CD4-positive, alpha-beta memory T cell (primary cell): ENCODE data around the gene PCIF1. TPM values are rescaled to one million over a fixed set of nuclear protein-coding genes. Genes with fewer than 3 reads are reported as not detected.

Experiments
- CTCF ChIA-PET: fragments of 350-600 bp; sonication (Branson Sonifier 250); formaldehyde crosslinking; loops from one replicate; lab custom pipeline; 2021; ENCODE audit warnings: inconsistent platforms; ENCODE audit not compliant: partially characterized antibody; lab: Charles Lee
- POLR2A ChIA-PET: fragments of 350-600 bp; sonication (Branson Sonifier 250); formaldehyde crosslinking; loops from one replicate; lab custom pipeline; 2021; ENCODE audit not compliant: partially characterized antibody; lab: Charles Lee
- DNase-seq, 5 donors: peaks; one replicate each; pipeline versions ENCODE4 v3.0.0 to v3.0.0-alpha.2; 2020 to 2022; ENCODE audit warnings: mixed read lengths in 1 of 5
- H3K27ac ChIP-seq: one replicate; pipeline ENCODE4 v1.7.0; 2013; ENCODE audit warnings: low read depth, low read length
- H3K27me3 ChIP-seq: 2 replicates; pipeline ENCODE4 v1.7.0; 2013; ENCODE audit warnings: mild to moderate bottlenecking, low read length, moderate library complexity; ENCODE audit not compliant: insufficient read depth
- H3K36me3 ChIP-seq: 2 replicates; pipeline ENCODE4 v1.7.0; 2013; ENCODE audit warnings: mild to moderate bottlenecking, low read length, moderate library complexity; ENCODE audit not compliant: insufficient read depth
- H3K4me1 ChIP-seq: 2 replicates; pipeline ENCODE4 v1.7.0; 2013; ENCODE audit warnings: mild to moderate bottlenecking, low read length, moderate library complexity; ENCODE audit not compliant: insufficient read depth
- H3K4me3 ChIP-seq, 2 donors: one replicate each; pipeline ENCODE4 v1.7.0; 2013; ENCODE audit warnings: low read length in 2 of 2, mild to moderate bottlenecking in 1 of 2
- H3K9me3 ChIP-seq, 2 donors: one replicate each; pipeline ENCODE4 v1.7.0; 2013; ENCODE audit warnings: low read length in 2 of 2, control low read depth in 1 of 2; ENCODE audit not compliant: control insufficient read depth in 1 of 2
- H3K27ac Mint-ChIP-seq, 7 donors: one replicate each; pipeline ENCODE4 v1.8.0; 2020 to 2021; ENCODE audit warnings: mixed read lengths in 7 of 7, mild to moderate bottlenecking in 6 of 7, inconsistent platforms in 3 of 7, moderate library complexity in 3 of 7
- H3K27me3 Mint-ChIP-seq, 2 donors: one replicate each; pipeline ENCODE4 v1.8.0; 2020 to 2021; ENCODE audit warnings: mixed read lengths in 2 of 2
- H3K36me3 Mint-ChIP-seq, 2 donors: one replicate each; pipeline ENCODE4 v1.8.0; 2020 to 2021; ENCODE audit warnings: mixed read lengths in 2 of 2, inconsistent platforms in 1 of 2, mild to moderate bottlenecking in 1 of 2
- H3K4me1 Mint-ChIP-seq, 4 donors: one replicate each; pipeline ENCODE4 v1.8.0; 2020 to 2021; ENCODE audit warnings: mixed read lengths in 4 of 4, mild to moderate bottlenecking in 1 of 4
- H3K4me3 Mint-ChIP-seq, 8 donors: one replicate each; pipeline ENCODE4 v1.8.0; 2020 to 2021; ENCODE audit warnings: mixed read lengths in 8 of 8, mild to moderate bottlenecking in 7 of 8, moderate library complexity in 6 of 8, inconsistent platforms in 3 of 8
- H3K9me3 Mint-ChIP-seq, 8 donors: one replicate each; pipeline ENCODE4 v1.8.0; 2020 to 2021; ENCODE audit warnings: mixed read lengths in 8 of 8, mild to moderate bottlenecking in 5 of 8, inconsistent platforms in 3 of 8, moderate library complexity in 1 of 8
- intact Hi-C: fragments of 100-400 bp; cut with micrococcal nuclease; formaldehyde crosslinking; loops from one replicate; pipeline ENCODE4 v1.15.1; 2023
- polyA plus RNA-seq, 2 donors: library from polyadenylated mRNA; unstranded; fragments of 300-500 nt; fragmentation: Illumina TruSeq; gene quantifications; one replicate each; pipeline ENCODE4 v1.2.3, GENCODE V29; 2021
- total RNA-seq, 2 experiments: library from RNA; stranded (reverse); gene quantifications; one replicate each; pipeline ENCODE4 v1.2.3, GENCODE V29; 2021

The PCIF1 gene
- total and polyA plus RNA-seq, 4 experiments from 2014 or later = 63.1 to 83.4 (median 70.2) TPM

- H3K36me3 Mint-ChIP-seq = peaks cover 10 to 61% of the 10 kb centered on the region in 2 donors
- peak overlapping the region in 1 of 7 donors; percentile 22 for H3K27ac Mint-ChIP-seq
Measured at GRCh38 chr20:45968081-45968671, 33.7 kb downstream of the PCIF1 start.

DNA sequence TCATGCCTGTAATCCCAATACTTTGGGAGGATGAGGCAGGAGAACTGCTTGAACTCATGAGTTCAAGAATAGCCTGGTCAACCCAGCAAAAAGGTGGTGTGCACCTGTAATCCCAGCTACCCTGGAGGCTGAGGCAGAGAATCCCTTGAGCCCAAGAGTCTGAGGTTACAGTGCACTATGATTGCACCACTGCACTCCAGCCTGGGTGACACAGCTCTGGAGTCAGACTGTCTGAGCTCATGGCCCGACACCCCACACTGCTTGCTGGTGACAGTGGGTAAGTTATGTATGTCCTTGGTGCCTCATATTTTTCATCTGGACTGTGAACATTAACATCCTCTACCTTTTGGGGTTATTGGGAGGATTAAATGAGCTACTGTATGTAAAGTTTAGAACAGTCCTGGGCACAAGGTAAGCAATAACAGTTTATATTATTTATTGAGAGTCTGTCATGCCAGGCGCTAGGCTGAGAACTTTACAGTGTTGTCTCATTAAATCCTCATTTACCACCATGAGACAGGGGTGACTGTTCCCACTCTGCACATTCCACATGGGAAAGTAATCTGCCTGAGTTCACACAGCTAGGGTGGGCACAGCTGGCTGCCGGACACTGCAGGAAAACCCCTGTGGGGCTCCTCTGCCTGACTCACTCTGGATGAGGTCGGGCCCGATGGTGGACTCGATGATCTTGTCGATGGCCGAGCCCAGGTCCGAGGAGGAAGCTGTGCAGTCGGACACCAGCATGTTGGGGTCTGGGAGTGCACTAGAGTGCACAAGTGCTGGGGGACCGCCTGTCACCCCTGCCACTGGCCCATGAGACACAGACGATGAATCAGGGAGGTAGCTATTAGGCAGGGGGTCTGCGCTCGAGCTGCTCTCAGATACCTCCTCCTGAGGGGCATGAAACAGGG lies 34.6 kb downstream of the PCIF1 start:
- Mint-ChIP-seq H3K36me3 (peaks cover 8 to 53% of the 10 kb centered on the region in 2 donors), H3K9me3 (peaks cover 0 to 9% (median 1%) of the 10 kb centered on the region in 8 donors), H3K27ac (peak overlapping the region in 5 of 7 donors; percentile 22 to 100 (median 95)), H3K4me1 (peaks cover 14 to 33% (median 22%) of the 10 kb centered on the region in 4 donors), H3K27me3 (peaks cover 2 to 8% of the 10 kb centered on the region in 2 donors), H3K4me3 (peak overlapping the region in 3 of 8 donors; percentile 13 to 57 (median 43))
- intact Hi-C loops = no loop called here
- Histone ChIP-seq H3K9me3 (no peaks in the 10 kb centered on the region), H3K27me3 (no peaks in the 10 kb centered on the region), H3K4me1 (peaks cover 30% of the 10 kb centered on the region), H3K36me3 (peaks cover 47% of the 10 kb centered on the region), H3K27ac (no peak overlapping the region), H3K4me3 (no peak overlapping the region)
- ChIA-PET CTCF (interaction anchor here (0.7 to 4.8 kb wide), 26 partner anchors 10 to 170 kb away, joined by 3 to 91 read pairs (median 6); partner anchors contain the start of genes ACOT8, NEURL2, PCIF1 and PLTP), POLR2A (interaction anchor here (0.5 to 8.4 kb wide), 17 partner anchors 8 to 557 kb away, joined by 3 to 245 read pairs (median 5); partner anchors contain the start of genes ACOT8, CTSA, ELMO2 and NCOA5)
- no peak for DNase-seq

More at GRCh38 chr20:45968081-45968671, 33.7 kb downstream of the PCIF1 start:
- intact Hi-C loops = no loop called here
- Histone ChIP-seq H3K36me3 (peaks cover 56% of the 10 kb centered on the region), H3K4me3 (no peak overlapping the region), H3K9me3 (no peaks in the 10 kb centered on the region), H3K4me1 (peaks cover 30% of the 10 kb centered on the region), H3K27me3 (no peaks in the 10 kb centered on the region), H3K27ac (no peak overlapping the region)
- POLR2A ChIA-PET = interaction anchor here (0.5 to 8.4 kb wide), 6 partner anchors 9 to 556 kb away, joined by 3 to 245 read pairs (median 4); partner anchors contain the start of genes PCIF1 and ZSWIM1
- peak overlapping the region in 1 of 8 donors; percentile 30 for H3K4me3 Mint-ChIP-seq
- peaks cover 14 to 40% (median 23%) of the 10 kb centered on the region in 4 donors for H3K4me1 Mint-ChIP-seq
- DNase-seq = no peak
- CTCF ChIA-PET = interaction anchor here (0.7 to 4.8 kb wide), 9 partner anchors 9 to 169 kb away, joined by 3 to 91 read pairs (median 26); partner anchors contain the start of genes NEURL2 and PCIF1
- peaks cover 2 to 8% of the 10 kb centered on the region in 2 donors for H3K27me3 Mint-ChIP-seq
- H3K9me3 Mint-ChIP-seq = peaks cover 0 to 9% (median 1%) of the 10 kb centered on the region in 8 donors

DNA sequence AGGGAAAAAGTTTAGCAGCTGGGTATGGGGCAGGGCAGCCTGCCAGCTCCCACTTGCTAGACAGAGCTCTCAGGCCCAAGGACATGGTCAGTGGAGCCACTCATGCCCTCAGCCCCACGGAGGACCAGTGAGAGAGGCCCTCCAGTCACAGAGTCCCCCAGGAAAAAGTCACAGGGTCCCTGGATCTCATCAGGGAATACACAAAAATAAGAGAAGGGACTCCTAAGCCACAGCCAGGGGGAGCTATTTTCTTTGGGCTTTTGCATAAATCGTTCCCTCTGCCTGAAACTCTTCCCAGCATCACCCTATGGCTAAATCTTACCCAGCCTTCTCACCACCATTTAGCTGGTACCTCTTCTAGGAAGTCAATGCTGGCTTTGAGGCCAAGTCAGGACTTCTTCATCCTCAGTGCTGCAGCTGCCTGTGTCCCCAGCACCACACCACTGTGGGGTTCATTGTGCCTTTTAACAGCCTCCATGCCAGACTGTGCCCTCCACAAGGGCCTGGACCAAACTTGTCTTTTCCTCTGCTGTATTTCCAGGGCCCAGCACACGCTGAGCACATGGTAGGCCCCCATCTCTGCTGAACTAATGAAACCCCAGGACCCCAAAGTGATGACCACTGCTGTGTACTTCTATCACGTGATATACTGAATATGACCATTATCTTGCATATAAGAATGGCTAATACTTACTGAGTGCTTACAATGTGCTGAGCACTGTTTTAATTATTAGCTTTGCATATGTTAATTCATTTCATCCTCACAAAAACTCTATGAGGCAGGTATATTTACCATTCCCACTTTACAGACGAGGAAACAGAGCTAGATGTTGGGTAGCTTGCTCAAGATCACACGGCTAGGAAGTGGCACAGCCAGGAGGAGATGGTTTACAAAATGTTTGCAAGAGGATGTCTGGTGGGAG lies 35.5 kb downstream of the PCIF1 start:
- intact Hi-C loops = loop anchor here (2.0 to 10.0 kb wide), 4 partner anchors 42 to 1755 kb away; partner anchors contain the start of genes DNTTIP1, OSER1 and WFDC3
- H3K4me1 ChIP-seq = peaks cover 30% of the 10 kb centered on the region
- H3K4me3 ChIP-seq = peak overlapping the region; percentile 79 to 97
- DNase-seq = peak in 3 of 5 donors; percentile 29 to 33 (median 31)
- H3K36me3 ChIP-seq = peaks cover 40% of the 10 kb centered on the region
- Mint-ChIP-seq H3K9me3 (peaks cover 0 to 9% (median 1%) of the 10 kb centered on the region in 8 donors), H3K4me3 (peak overlapping the region; percentile 91 to 99 (median 95)), H3K27me3 (peaks cover 2 to 8% of the 10 kb centered on the region in 2 donors), H3K27ac (peak overlapping the region; percentile 77 to 100 (median 95)), H3K36me3 (peaks cover 8 to 50% of the 10 kb centered on the region in 2 donors), H3K4me1 (peaks cover 14 to 33% (median 22%) of the 10 kb centered on the region in 4 donors)
- POLR2A ChIA-PET = interaction anchor here (0.7 to 8.4 kb wide), 22 partner anchors 8 to 554 kb away, joined by 3 to 245 read pairs (median 6); partner anchors contain the start of genes ACOT8, CTSA, DNTTIP1 and ELMO2
- H3K9me3 ChIP-seq = no peaks in the 10 kb centered on the region
- CTCF ChIA-PET = interaction anchor here (0.7 to 4.8 kb wide), 41 partner anchors 9 to 180 kb away, joined by 3 to 91 read pairs (median 4); partner anchors contain the start of genes ACOT8, DNTTIP1, NEURL2 and PCIF1
- peak overlapping the region; percentile 100 for H3K27ac ChIP-seq
- H3K27me3 ChIP-seq = no peaks in the 10 kb centered on the region

GRCh38 chr20:45970646-45971424 lies 36.4 kb downstream of the PCIF1 start:
- H3K4me1 Mint-ChIP-seq = peaks cover 14 to 33% (median 22%) of the 10 kb centered on the region in 4 donors
- Histone ChIP-seq H3K27ac (peak overlapping the region; percentile 100), H3K36me3 (peaks cover 31% of the 10 kb centered on the region), H3K27me3 (no peaks in the 10 kb centered on the region), H3K9me3 (no peaks in the 10 kb centered on the region), H3K4me1 (peaks cover 30% of the 10 kb centered on the region), H3K4me3 (peak overlapping the region; percentile 79 to 97)
- peaks cover 0 to 9% (median 1%) of the 10 kb centered on the region in 8 donors for H3K9me3 Mint-ChIP-seq
- intact Hi-C loops = loop anchor here (1.0 to 10.0 kb wide), 5 partner anchors 41 to 1756 kb away; partner anchors contain the start of genes DNTTIP1, OSER1, UBE2C and WFDC3
- POLR2A ChIA-PET = interaction anchor here (0.6 to 8.4 kb wide), 22 partner anchors 9 to 607 kb away, joined by 3 to 245 read pairs (median 10); partner anchors contain the start of genes ACOT8, CTSA, DNTTIP1 and ELMO2
- peak overlapping the region; percentile 91 to 99 (median 95) for H3K4me3 Mint-ChIP-seq
- peaks cover 2 to 8% of the 10 kb centered on the region in 2 donors for H3K27me3 Mint-ChIP-seq
- peak in 4 of 5 donors; percentile 36 to 59 (median 40) for DNase-seq
- peak overlapping the region; percentile 92 to 100 (median 100) for H3K27ac Mint-ChIP-seq
- H3K36me3 Mint-ChIP-seq = peaks cover 6 to 43% of the 10 kb centered on the region in 2 donors
- CTCF ChIA-PET = interaction anchor here (1.0 to 4.8 kb wide), 32 partner anchors 11 to 181 kb away, joined by 3 to 91 read pairs (median 4); partner anchors contain the start of genes DNTTIP1, PCIF1, SNX21 and WFDC3

- H3K4me1 Mint-ChIP-seq = peaks cover 14 to 33% (median 22%) of the 10 kb centered on the region in 4 donors
- peak overlapping the region; percentile 79 to 97 for H3K4me3 ChIP-seq
- peak overlapping the region; percentile 92 to 100 (median 100) for H3K27ac Mint-ChIP-seq
- peaks cover 2 to 8% of the 10 kb centered on the region in 2 donors for H3K27me3 Mint-ChIP-seq
- no peaks in the 10 kb centered on the region for H3K27me3 ChIP-seq
- intact Hi-C loops = loop anchor here (1.0 to 10.0 kb wide), 5 partner anchors 41 to 1757 kb away; partner anchors contain the start of genes DNTTIP1, OSER1, UBE2C and WFDC3
- H3K4me1 ChIP-seq = peaks cover 30% of the 10 kb centered on the region
- CTCF ChIA-PET = interaction anchor here (1.0 to 4.8 kb wide), 16 partner anchors 11 to 180 kb away, joined by 3 to 91 read pairs (median 8); partner anchors contain the start of genes DNTTIP1, PCIF1 and WFDC3
- H3K9me3 Mint-ChIP-seq = peaks cover 0 to 9% (median 1%) of the 10 kb centered on the region in 8 donors
- peaks cover 4 to 40% of the 10 kb centered on the region in 2 donors for H3K36me3 Mint-ChIP-seq
- peak overlapping the region; percentile 100 for H3K27ac ChIP-seq
- POLR2A ChIA-PET = interaction anchor here (0.8 to 8.4 kb wide), 21 partner anchors 9 to 608 kb away, joined by 3 to 245 read pairs (median 12); partner anchors contain the start of genes ACOT8, CTSA, DNTTIP1 and ELMO2
- peaks cover 29% of the 10 kb centered on the region for H3K36me3 ChIP-seq
- peak overlapping the region; percentile 91 to 99 (median 95) for H3K4me3 Mint-ChIP-seq
- DNase-seq = peak in 1 of 5 donors; percentile 72
- no peaks in the 10 kb centered on the region for H3K9me3 ChIP-seq
Measured at GRCh38 chr20:45971425-45971674, 36.9 kb downstream of the PCIF1 start.
